ENCODE results near the gene COMMD9.
"Not testable (repeated sequence)": the region's sequence is repeated elsewhere in the genome, so short reads cannot be mapped to it uniquely, and the experiment has no call there.

The COMMD9 gene

DNA sequence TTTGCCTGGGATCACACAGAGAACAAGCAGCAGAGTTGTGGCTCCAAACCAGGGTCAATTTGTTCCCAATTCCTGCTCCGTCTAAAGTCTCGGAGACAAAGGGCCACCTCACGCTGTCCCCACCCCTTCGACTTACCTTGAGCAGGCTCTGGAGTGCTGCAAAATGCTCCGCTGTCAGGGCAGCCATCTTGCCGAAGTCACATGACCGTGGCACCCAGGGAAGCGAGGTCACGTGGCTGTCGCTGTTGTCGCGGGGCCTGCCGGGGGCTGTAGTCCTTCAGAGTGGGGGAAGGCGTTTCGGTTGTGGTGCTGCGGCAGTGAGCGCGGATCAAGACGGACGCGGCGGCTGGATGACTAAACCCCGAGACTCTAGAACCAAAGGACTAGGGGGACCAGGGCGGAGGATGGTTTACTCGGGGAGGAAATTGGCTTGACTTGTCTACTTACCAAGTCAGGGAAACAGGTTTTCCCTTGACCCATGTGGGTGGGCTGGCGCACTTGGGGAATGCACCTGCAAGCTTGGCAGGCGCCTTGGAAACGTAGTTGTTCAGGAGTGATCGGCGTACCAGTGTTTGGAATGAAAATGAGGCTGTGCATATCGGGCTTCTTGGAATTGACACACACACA is at the start of gene COMMD9:
COMMD9 (minus strand) TSS at position 199 of the 627 bp plus-strand sequence; CDS start at position 187, 12 bp downstream.
- peak; percentile 99 for DNase-seq

- DNase-seq = peak; percentile 72
These were observed 44.7 kb upstream of the COMMD9 start for GRCh38 chr11:36333897-36334296.

DNA sequence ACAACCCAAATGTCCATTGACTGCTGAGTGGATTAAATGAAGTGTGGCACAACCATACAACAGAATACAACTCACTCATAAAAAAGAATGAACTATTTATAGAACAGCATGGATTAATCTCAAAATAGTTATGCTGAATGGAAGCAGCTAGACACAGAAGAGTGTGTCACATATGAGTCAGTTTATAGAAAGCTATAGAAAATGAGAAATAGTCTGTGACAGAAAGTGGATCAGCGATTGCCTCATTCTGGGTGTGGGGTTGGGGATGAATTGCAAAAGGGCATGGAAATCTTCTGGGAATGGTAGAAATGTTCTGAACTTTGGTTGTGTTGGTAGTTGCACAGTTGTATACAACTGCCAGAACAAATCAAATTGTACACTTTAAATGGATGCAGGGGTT is 44.2 kb upstream of the COMMD9 start:
- no peak for DNase-seq

- no peak for DNase-seq
These were observed 41.2 kb upstream of the COMMD9 start for GRCh38 chr11:36330411-36330810.

DNA sequence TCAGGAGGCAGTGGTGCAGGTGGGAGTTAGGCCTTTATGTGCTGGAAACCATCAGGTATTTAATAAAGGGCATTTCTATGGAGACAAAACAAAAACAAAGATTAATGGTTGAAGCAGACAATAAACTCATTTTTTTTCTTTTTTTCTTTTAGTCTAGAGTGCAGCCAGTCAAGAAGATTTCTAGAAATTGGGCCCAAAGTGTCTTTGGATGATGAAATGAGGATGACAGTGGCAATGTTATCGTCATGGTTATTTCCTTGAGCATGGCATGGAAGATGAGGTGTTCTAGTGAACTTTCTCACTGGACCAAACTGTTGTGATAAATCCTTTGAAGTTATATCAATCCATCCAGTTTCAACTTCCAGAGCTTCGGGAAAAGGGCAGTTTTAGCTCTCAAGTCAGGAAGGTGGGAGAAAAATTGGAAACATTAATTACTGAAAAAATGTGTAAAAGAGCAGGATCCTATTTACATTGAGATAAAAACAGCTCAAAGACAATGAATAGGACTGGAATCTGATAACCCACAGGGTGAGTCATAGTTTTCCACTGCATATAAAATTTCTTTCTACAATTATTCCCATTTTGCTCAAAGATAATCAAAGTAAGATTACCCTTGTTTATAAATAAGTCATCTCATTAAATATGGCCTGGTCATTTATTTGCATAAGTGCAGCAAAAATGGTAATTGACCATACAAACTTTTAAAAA is 39.9 kb upstream of the COMMD9 start:
- DNase-seq = no peak

GRCh38 chr11:36326524-36327419 is 37.5 kb upstream of the COMMD9 start:
- no peak for DNase-seq

DNA sequence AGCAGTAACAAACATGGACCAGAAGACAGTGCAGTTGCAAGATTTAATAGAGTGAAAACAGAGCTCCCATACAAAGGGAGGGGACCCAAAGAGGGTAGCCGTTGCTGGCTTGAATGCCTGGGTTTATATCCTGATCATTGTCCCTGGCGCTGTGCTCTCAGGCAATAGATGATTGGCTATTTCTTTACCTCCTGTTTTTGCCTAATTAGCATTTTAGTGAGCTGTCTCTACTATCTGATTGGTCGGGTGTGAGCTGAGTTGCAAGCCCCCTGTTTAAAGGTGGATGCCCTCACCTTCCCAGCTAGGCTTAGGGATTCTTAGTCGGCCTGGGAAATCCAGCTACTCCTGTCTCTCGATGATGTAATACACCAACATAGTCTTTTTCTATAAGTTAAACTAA is 36.2 kb upstream of the COMMD9 start:
- not testable (repeated sequence) for DNase-seq

DNA sequence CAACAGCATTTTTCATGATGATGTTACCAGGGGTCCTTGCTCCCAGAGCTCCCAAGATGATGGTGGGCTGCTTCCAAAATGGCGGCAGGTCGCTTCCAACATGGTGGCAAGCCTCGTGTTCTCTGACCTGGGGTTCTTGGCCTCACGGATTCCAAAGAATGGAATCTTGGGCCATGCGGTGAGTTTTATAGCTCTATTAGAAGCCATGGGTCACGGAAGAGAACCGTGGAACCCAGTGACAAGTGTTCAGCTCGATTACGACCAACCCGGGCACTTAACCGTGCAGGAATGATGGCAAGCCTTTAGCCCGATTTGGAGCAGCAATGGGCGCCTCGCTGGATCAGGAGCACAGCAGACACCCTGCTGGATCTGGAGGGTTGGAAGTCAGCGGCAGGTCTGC is 35.7 kb upstream of the COMMD9 start:
- DNase-seq = not testable (repeated sequence)

- no peak for DNase-seq
These were observed 28.8 kb upstream of the COMMD9 start for GRCh38 chr11:36317992-36318391.

DNA sequence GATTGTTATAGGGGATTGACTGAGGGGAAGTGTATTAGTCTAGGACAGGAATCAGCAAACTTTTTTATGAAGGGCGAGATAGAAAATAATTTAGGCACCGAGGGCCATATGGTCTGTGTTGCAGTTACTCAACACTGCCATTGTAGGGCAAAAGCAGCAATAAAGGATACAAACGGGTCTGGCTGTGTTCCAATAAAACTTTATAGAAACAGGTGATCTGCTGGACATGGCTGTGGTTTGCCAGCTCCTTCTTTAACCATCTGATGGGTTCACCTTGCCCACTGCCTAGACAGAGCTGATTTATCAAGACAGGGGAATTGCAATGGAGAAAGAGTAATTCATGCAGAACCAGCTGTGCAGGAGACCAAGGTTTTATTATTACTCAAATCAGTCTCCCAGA is 26.8 kb upstream of the COMMD9 start:
- DNase-seq = peak; percentile 13

DNA sequence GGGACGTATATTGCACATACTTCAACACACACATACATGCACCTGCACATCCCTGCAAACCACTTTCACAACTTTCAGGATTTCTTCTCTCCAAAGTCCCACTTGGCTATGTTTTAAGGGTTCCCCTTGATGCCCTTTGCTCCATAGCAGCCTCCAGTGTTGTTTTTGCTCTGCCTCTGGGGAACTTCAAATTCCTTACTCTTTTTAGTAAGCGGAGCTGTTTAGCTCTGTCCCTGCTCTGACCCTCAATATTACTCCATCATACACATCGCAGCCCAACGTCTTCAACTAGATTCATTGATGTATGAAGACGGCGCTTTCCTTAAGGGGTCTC is 25.2 kb upstream of the COMMD9 start:
- no peak for DNase-seq

- no peak for DNase-seq
These were observed 24.7 kb upstream of the COMMD9 start for GRCh38 chr11:36313750-36314433.

- peak; percentile 50 for DNase-seq
These were observed 23.6 kb upstream of the COMMD9 start for GRCh38 chr11:36312611-36313472.

GRCh38 chr11:36311926-36312595 is 22.8 kb upstream of the COMMD9 start:
- peak; percentile 99 for DNase-seq

- DNase-seq = no peak
These were observed 20.6 kb upstream of the COMMD9 start for GRCh38 chr11:36309779-36310178.

DNA sequence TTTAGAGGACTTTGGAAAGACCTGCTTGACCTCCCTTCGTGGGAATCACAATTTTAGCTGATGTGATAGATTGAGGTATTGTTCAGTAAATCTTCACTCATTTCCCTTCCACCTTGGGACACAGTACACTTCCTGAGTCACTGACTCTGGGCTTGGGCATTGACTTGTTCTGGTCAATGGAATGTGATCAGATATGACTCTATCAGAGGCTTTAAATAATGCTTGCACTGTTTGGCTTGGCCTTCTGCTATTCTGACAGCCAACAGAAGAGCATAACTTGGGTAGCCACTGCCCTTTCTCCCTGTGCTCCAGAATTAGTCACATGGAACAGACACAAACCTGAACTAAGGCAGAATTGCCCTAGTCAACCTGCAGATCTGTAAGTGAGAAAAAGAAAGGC is 19.4 kb upstream of the COMMD9 start:
- DNase-seq = no peak

DNA sequence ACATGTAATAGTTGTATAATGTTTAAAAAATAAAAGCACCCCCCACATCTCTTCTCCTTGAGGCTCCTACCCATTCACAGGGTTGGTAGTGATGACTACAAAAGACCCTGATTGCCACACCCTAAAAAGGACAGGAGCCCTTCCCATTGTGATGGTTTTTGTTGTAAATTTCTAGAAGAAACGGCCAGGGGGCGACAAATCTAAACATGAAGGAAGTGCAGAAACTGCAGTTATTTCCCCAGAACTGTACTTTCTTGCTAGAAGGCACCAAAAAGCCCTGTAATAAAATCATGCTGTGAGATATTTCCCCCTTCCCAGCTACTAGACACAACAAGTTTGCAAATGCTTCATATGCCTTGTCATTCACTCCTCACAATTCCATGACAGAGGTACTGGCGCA is 17.7 kb upstream of the COMMD9 start:
- peak; percentile 38 for DNase-seq

DNA sequence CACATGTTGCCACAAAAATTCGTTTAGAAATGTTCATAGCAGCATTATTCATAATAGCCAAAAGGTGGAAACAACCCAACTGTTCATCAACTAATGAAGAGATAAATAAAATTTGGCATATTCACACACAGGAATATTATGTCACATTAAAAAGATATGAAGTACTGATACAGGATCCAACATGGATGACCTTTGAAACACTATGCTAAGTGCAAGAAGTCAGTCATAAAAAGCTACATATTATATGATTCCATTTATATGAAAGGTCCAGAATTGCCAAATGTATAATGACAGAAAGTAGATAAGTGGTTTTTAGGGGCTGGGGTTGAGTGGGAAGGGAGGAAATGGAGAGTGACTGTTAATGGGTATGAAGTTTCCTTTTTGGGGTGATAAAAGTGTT is 15.8 kb upstream of the COMMD9 start:
- DNase-seq = no peak

DNA sequence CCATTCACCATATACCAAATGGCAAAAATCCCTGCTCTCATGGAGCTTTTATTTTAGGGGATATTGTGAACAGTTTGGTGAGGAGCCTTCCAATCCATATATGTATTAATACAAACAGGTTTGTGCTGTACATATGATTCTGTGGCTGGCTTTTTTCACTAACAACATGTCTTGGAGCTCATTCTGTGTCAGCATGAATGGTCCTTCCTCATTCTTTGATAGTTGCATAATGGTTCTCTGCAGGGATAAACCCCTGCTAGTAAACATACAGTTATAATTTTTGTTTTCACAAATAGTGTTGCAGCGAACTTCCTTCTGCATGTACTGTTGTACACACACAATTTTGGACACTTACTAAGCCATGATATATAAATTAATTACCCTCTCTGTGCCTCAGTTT is 15.1 kb upstream of the COMMD9 start:
- no peak for DNase-seq

DNA sequence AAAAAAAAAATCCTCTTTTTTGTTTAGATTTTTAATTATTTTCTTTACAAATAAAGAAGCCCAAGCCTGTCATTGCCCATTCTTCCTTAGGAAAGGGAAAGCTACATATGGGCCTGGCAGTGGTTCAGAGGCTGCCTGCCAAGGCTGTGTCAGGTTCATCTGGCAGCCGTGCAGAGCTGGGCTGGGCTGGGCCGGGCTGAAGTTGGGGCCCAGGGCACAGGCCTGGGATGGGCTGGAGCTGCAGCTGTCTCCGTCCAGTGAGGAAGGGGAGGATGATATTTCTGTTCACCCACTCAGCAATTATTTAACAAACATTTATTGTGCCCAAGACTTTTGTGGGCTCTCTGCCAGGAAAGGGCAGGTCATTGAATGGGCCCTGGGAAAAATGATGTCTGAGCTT is 11.4 kb upstream of the COMMD9 start:
- DNase-seq = peak; percentile 42

GRCh38 chr11:36296884-36297543 is 7.8 kb upstream of the COMMD9 start:
- DNase-seq = no peak
